GM12878 (cell line): ENCODE measurements around the gene PADI1. TPM values are rescaled to one million over a fixed set of nuclear protein-coding genes. Genes with fewer than 3 reads are reported as not detected.

Experiments
- ATAC-seq: fragments of 200-7000 bp; cut with Tn5 transposase; 3 replicates; pipeline ENCODE4 v1.9.1; 2020; ENCODE audit warnings: mild to moderate bottlenecking, moderate library complexity
- BruUV-seq: library from RNA; stranded (reverse); fragments of 400-500 nt; replicated peaks from 2 replicates; lab custom pipeline; 2021; lab: Mats Ljungman, UMichigan
- CTCF ChIA-PET: fragments of 300-600 bp; sonication (Branson Sonifier 250); formaldehyde crosslinking; extraction: SDS; loops from one replicate; lab custom pipeline; 2021; ENCODE audit warnings: inconsistent platforms; lab: Yijun Ruan, JAX
- POLR2A ChIA-PET: fragments of 350-600 bp; formaldehyde crosslinking; extraction: SDS; loops from one replicate; lab custom pipeline; 2021; ENCODE audit warnings: inconsistent platforms; lab: Charles Lee
- RAD21 ChIA-PET: fragments of 300-600 bp; sonication (Branson Sonifier 250); formaldehyde crosslinking; loops from one replicate; lab custom pipeline; 2023; ENCODE audit warnings: antibody characterized with exemption; ENCODE audit not compliant: unreplicated experiment; lab: Charles Lee
- SMC1A ChIA-PET: fragments of 300-600 bp; sonication (Branson Sonifier 250); formaldehyde crosslinking; loops from one replicate; lab custom pipeline; 2023; ENCODE audit not compliant: unreplicated experiment, uncharacterized antibody; lab: Charles Lee
- DNase-seq: peaks from one replicate; pipeline ENCODE4 v3.0.0-alpha.2; 2011; ENCODE audit warnings: low read depth, low spot score
- FAIRE-seq: peaks from 3 replicates; lab custom pipeline; 2011; peaks lifted over from hg19 to GRCh38; lab: Jason Lieb, UNC
- H2AFZ ChIP-seq: 2 replicates; pipeline ENCODE4 v1.6.0; 2011; ENCODE audit warnings: low read depth, low read length, control low read depth; ENCODE audit not compliant: control insufficient read depth
- H3K27ac ChIP-seq: 2 replicates; pipeline ENCODE4 v1.5.1; 2011; ENCODE audit warnings: control low read depth; ENCODE audit not compliant: control insufficient read depth, insufficient read depth
- H3K27me3 ChIP-seq, 2 experiments: replicated peaks in 1 of 2; 2 replicates each; pipeline versions ENCODE4 v1.6.0 to v1.6.1; 2011; ENCODE audit warnings: low read length in 1 of 2; ENCODE audit not compliant: control insufficient read depth in 2 of 2, insufficient read depth in 2 of 2
- H3K36me3 ChIP-seq, 2 experiments: 2 replicates each; pipeline ENCODE4 v1.5.1; 2011; ENCODE audit warnings: low read length in 1 of 2; ENCODE audit not compliant: control insufficient read depth in 2 of 2, insufficient read depth in 2 of 2
- H3K4me1 ChIP-seq: 2 replicates; pipeline ENCODE4 v1.6.1; 2011; ENCODE audit warnings: mild to moderate bottlenecking, low read length, moderate library complexity, mixed read lengths; ENCODE audit not compliant: control insufficient read depth, insufficient read depth
- H3K4me2 ChIP-seq: 2 replicates; pipeline ENCODE4 v1.6.0; 2011; ENCODE audit warnings: control low read depth; ENCODE audit not compliant: control insufficient read depth, insufficient read depth
- H3K4me3 ChIP-seq: fragments of 200-600 bp; sonication (generic); 2 replicates; pipeline ENCODE4 v1.5.1; 2016
- H3K79me2 ChIP-seq: 2 replicates; pipeline ENCODE4 v1.6.0; 2011; ENCODE audit warnings: low read length; ENCODE audit not compliant: control insufficient read depth, insufficient read depth
- H3K9ac ChIP-seq: 2 replicates; pipeline ENCODE4 v1.8.0; 2011; ENCODE audit warnings: low read length, control low read depth, mixed read lengths; ENCODE audit not compliant: control insufficient read depth, insufficient read depth
- H3K9me3 ChIP-seq: replicated peaks from 3 replicates; pipeline ENCODE4 v1.5.1; 2011; ENCODE audit warnings: mild to moderate bottlenecking, low read length; ENCODE audit not compliant: control insufficient read depth, insufficient read depth
- H4K20me1 ChIP-seq: 2 replicates; pipeline ENCODE4 v1.6.0; 2011; ENCODE audit not compliant: control insufficient read depth, insufficient read depth
- ATF7 ChIP-seq: fragments of 450-650 bp; IDR thresholded peaks from 2 replicates; pipeline ENCODE4 v1.6.1; 2016; ENCODE audit warnings: low read depth, mild to moderate bottlenecking
- FOXK2 ChIP-seq: fragments of 450-650 bp; IDR thresholded peaks from 2 replicates; pipeline ENCODE4 v1.6.1; 2017; ENCODE audit warnings: mild to moderate bottlenecking, moderate library complexity
- HDGF ChIP-seq: fragments of 450-650 bp; IDR thresholded peaks from 2 replicates; pipeline ENCODE4 v1.6.1; 2016; ENCODE audit warnings: antibody characterized with exemption
- JUNB ChIP-seq: IDR thresholded peaks from 2 replicates; pipeline ENCODE4 v1.6.1; 2016; ENCODE audit warnings: antibody characterized with exemption, mild to moderate bottlenecking
- PAX8 ChIP-seq: fragments of 450-650 bp; IDR thresholded peaks from 2 replicates; pipeline ENCODE4 v1.6.1; 2017; ENCODE audit warnings: mild to moderate bottlenecking, moderate library complexity
- POLR2AphosphoS2 ChIP-seq: IDR thresholded peaks from 2 replicates; pipeline ENCODE4 v1.6.1; 2011; ENCODE audit warnings: low read depth, mild to moderate bottlenecking, low read length, improper control_type of control experiment, moderate library complexity
- RAD51 ChIP-seq: fragments of 450-650 bp; IDR thresholded peaks from 2 replicates; pipeline ENCODE4 v1.6.1; 2016; ENCODE audit warnings: moderate library complexity, mild to moderate bottlenecking, inconsistent platforms
- SPI1 ChIP-seq: IDR thresholded peaks from 2 replicates; pipeline ENCODE4 v1.6.1; 2011; ENCODE audit warnings: low read depth, mild to moderate bottlenecking, low read length, moderate library complexity, borderline replicate concordance; ENCODE audit not compliant: insufficient read depth
- STAT1 ChIP-seq: fragments of 450-650 bp; conservative IDR thresholded peaks from 2 replicates; pipeline ENCODE4 v1.6.1; 2014; ENCODE audit warnings: antibody characterized with exemption, mild to moderate bottlenecking
- STAT3 ChIP-seq: IDR thresholded peaks from 2 replicates; pipeline ENCODE4 v1.6.1; 2011; ENCODE audit warnings: low read depth, low read length, improper control_type of control experiment
- WGBS: methylation state at CpG from one replicate; pipeline ENCODE4 v1.1.6; 2016; ENCODE audit warnings: low lambda C conversion rate; ENCODE audit not compliant: insufficient replicate concordance, insufficient coverage; ENCODE audit errors: missing lambda C conversion rate; 5-methylcytosine and 5-hydroxymethylcytosine counted together
- in situ Hi-C: fragments of 300-500 bp; cut with MboI; formaldehyde crosslinking; loops from 9 replicates; pipeline ENCODE4 v1.14.3; 2018; ENCODE audit warnings: mixed read lengths
- intact Hi-C: fragments of 100-400 bp; cut with micrococcal nuclease; formaldehyde crosslinking; loops from one replicate; pipeline ENCODE4 v1.14.2; 2022; ENCODE audit not compliant: unreplicated experiment
- polyA plus RNA-seq, 11 experiments: library from polyadenylated mRNA; depleted of rRNA in 4 of 11; unstranded in 6 of 11; stranded (reverse) in 5 of 11; fragments of >200 nt; fragmentation: Nextera tagmentation in 4 of 11; fragmentation: Illumina TruSeq in 1 of 11; extraction: Ambion mirVana in 4 of 11; extraction: Trizol in 1 of 11; gene quantifications; 1 replicate in 1 of 11; 2 replicates in 10 of 11; pipeline versions ENCODE4 v1.2.1 to v1.2.3, GENCODE V29; 2011 to 2016; ENCODE audit warnings: inconsistent platforms in 2 of 11, missing spikeins in 2 of 11, low read depth in 1 of 11
- total RNA-seq, 4 experiments: library from RNA; depleted of rRNA in 3 of 4; stranded (reverse); fragments of >200 nt in 3 of 4; fragmentation: Illumina TruSeq in 1 of 4; extraction: Trizol in 1 of 4; gene quantifications; 2 replicates each; pipeline versions ENCODE4 v1.2.1 to v1.2.3, GENCODE V29; 2013 to 2021
- TF ChIP-seq, protein P1 (sequence below): fragments of 450-650 bp; IDR thresholded peaks from 2 replicates; pipeline ENCODE4 v1.6.1; 2016; ENCODE audit warnings: mild to moderate bottlenecking
- TF ChIP-seq, protein P2 (sequence below): fragments of 450-650 bp; IDR thresholded peaks from 2 replicates; pipeline ENCODE4 v1.6.1; 2016; ENCODE audit warnings: mild to moderate bottlenecking, moderate library complexity, borderline replicate concordance
- TF ChIP-seq, protein P3 (sequence below): IDR thresholded peaks from 2 replicates; pipeline ENCODE4 v1.6.1; 2012; ENCODE audit warnings: low read length, inconsistent platforms

PADI1 gene
- total and polyA plus RNA-seq, 10 of the 15 experiments (the other 5 are each of a cell fraction or from before 2014, with no cell fraction given): 0.05 TPM; not detected in 9

DNA sequence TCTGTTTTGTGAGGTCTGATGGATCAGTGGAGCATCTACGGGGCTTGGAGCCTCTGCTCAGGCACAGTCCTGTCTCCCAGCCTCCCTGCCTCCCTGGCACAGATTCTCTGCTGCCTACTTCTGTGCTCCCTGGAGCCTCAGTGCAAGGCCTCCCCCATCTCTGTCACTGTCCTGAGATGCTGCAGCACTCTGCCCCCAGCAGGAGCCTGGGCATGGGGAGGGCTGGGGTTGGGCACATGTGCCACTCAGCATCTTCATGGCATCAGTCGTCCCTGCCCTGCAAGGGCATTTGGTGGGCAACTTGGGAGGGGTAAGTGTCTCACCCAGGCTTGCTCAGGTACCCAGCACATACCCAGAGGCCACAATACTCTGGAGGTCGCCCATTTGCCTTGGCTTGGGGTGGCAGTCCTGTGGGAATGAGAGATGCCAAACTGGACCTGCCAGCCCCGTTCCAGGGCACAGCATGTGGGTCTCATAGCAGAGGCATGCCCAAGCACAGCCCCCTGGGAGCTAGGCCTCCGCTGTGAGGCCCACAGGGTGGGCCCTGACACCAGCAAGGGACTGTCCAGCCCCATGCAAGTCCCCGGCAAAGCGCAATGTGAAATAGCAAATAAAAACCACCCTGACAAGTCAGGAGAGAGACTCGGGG lies 72.7 kb downstream of the PADI1 start:
- TF ChIP-seq STAT1: no peak
- no peak for TF ChIP-seq HDGF
- TF ChIP-seq ATF7: no peak
- TF ChIP-seq JUNB: no peak
- TF ChIP-seq SPI1: no peak
- no peak for TF ChIP-seq STAT3
- TF ChIP-seq RAD51: no peak
- TF ChIP-seq FOXK2: no peak
- TF ChIP-seq, protein P1, sequence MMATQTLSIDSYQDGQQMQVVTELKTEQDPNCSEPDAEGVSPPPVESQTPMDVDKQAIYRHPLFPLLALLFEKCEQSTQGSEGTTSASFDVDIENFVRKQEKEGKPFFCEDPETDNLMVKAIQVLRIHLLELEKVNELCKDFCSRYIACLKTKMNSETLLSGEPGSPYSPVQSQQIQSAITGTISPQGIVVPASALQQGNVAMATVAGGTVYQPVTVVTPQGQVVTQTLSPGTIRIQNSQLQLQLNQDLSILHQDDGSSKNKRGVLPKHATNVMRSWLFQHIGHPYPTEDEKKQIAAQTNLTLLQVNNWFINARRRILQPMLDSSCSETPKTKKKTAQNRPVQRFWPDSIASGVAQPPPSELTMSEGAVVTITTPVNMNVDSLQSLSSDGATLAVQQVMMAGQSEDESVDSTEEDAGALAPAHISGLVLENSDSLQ: no peak
- TF ChIP-seq POLR2AphosphoS2: no peak
- no peak for TF ChIP-seq PAX8
- TF ChIP-seq, protein P2, sequence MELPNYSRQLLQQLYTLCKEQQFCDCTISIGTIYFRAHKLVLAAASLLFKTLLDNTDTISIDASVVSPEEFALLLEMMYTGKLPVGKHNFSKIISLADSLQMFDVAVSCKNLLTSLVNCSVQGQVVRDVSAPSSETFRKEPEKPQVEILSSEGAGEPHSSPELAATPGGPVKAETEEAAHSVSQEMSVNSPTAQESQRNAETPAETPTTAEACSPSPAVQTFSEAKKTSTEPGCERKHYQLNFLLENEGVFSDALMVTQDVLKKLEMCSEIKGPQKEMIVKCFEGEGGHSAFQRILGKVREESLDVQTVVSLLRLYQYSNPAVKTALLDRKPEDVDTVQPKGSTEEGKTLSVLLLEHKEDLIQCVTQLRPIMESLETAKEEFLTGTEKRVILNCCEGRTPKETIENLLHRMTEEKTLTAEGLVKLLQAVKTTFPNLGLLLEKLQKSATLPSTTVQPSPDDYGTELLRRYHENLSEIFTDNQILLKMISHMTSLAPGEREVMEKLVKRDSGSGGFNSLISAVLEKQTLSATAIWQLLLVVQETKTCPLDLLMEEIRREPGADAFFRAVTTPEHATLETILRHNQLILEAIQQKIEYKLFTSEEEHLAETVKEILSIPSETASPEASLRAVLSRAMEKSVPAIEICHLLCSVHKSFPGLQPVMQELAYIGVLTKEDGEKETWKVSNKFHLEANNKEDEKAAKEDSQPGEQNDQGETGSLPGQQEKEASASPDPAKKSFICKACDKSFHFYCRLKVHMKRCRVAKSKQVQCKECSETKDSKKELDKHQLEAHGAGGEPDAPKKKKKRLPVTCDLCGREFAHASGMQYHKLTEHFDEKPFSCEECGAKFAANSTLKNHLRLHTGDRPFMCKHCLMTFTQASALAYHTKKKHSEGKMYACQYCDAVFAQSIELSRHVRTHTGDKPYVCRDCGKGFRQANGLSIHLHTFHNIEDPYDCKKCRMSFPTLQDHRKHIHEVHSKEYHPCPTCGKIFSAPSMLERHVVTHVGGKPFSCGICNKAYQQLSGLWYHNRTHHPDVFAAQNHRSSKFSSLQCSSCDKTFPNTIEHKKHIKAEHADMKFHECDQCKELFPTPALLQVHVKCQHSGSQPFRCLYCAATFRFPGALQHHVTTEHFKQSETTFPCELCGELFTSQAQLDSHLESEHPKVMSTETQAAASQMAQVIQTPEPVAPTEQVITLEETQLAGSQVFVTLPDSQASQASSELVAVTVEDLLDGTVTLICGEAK: no peak
- TF ChIP-seq, protein P3, sequence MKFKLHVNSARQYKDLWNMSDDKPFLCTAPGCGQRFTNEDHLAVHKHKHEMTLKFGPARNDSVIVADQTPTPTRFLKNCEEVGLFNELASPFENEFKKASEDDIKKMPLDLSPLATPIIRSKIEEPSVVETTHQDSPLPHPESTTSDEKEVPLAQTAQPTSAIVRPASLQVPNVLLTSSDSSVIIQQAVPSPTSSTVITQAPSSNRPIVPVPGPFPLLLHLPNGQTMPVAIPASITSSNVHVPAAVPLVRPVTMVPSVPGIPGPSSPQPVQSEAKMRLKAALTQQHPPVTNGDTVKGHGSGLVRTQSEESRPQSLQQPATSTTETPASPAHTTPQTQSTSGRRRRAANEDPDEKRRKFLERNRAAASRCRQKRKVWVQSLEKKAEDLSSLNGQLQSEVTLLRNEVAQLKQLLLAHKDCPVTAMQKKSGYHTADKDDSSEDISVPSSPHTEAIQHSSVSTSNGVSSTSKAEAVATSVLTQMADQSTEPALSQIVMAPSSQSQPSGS: no peak
- H3K4me3 ChIP-seq: no peak overlapping the region
- CTCF ChIA-PET: no interaction called here
- intact Hi-C loops: loop anchor here (10.0 kb wide), 1 partner anchor 223 kb away; the partner anchor contains the start of gene SDHB
- peaks cover 10% of the 10 kb centered on the region for H3K4me1 ChIP-seq
- no peaks in the 10 kb centered on the region for H3K9me3 ChIP-seq
- FAIRE-seq (no peak), DNase-seq (no peak), ATAC-seq (no peak)
- no peak overlapping the region for H3K4me2 ChIP-seq
- no peaks in the 10 kb centered on the region for H3K79me2 ChIP-seq
- H4K20me1 ChIP-seq: no peaks in the 10 kb centered on the region
- POLR2A ChIA-PET: no interaction called here
- no peak overlapping the region for H2AFZ ChIP-seq
- SMC1A ChIA-PET: no interaction called here
- 39% methylated on average over 8 of the region's 8 CpGs for WGBS
- no peaks in the 10 kb centered on the region for H3K36me3 ChIP-seq
- peaks cover 0 to 2% of the 10 kb centered on the region in 2 experiments; a peak in 1 of 4 replicates for H3K27me3 ChIP-seq
- RAD21 ChIA-PET: interaction anchor here (1.1 kb wide), 1 partner anchor 219 kb away, joined by 3 read pairs; no protein-coding TSS in a partner anchor
- no TSS peak for BruUV-seq
- in situ Hi-C loops: no loop called here
- H3K9ac ChIP-seq: no peak overlapping the region
- no peak overlapping the region for H3K27ac ChIP-seq
